Sigmoid colon (tissue), 4 donors: Measurements from ENCODE around the gene HNRNPDL.
"Not testable (repeated sequence)": the region's sequence is repeated elsewhere in the genome, so short reads cannot be mapped to it uniquely, and the experiment has no call there.

ENCODE experiments used
- POLR2AphosphoS5 ChIP-seq, 4 donors: sonication (generic); formaldehyde crosslinking; IDR thresholded peaks; one replicate each; pipeline ENCODE4 v1.6.1; 2017; ENCODE audit warnings: antibody characterized with exemption in 4 of 4
- TF ChIP-seq, protein P1 (sequence below), 4 experiments: fragments of 450-650 bp in 3 of 4; fragments of 200-600 bp in 1 of 4; IDR thresholded peaks; one replicate each; pipeline ENCODE4 v1.5.1; 2016 to 2019; ENCODE audit warnings: antibody characterized with exemption in 4 of 4, mild to moderate bottlenecking in 3 of 4, moderate library complexity in 2 of 4

DNA sequence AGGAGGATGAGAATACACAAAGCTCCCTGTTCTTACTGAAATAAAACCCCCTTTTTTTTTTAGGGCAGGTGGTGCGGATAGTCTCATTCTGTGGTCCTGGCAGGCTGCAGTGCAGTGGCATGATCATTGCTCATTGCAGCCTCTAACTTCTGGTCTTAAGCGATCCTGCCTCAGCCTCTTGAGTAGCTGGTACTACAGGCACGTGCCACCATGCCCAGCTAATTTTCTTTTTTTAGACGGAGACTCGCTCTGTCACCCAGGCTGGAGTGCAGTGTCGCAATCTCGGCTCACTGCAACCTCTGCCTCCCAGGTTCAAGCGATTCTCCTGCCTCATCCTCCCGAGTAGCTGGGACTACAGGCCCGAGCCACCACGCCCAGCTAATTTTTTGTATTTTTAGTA, 15.2 kb downstream of the HNRNPDL start:
- TF ChIP-seq, protein P1, sequence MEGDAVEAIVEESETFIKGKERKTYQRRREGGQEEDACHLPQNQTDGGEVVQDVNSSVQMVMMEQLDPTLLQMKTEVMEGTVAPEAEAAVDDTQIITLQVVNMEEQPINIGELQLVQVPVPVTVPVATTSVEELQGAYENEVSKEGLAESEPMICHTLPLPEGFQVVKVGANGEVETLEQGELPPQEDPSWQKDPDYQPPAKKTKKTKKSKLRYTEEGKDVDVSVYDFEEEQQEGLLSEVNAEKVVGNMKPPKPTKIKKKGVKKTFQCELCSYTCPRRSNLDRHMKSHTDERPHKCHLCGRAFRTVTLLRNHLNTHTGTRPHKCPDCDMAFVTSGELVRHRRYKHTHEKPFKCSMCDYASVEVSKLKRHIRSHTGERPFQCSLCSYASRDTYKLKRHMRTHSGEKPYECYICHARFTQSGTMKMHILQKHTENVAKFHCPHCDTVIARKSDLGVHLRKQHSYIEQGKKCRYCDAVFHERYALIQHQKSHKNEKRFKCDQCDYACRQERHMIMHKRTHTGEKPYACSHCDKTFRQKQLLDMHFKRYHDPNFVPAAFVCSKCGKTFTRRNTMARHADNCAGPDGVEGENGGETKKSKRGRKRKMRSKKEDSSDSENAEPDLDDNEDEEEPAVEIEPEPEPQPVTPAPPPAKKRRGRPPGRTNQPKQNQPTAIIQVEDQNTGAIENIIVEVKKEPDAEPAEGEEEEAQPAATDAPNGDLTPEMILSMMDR (IDR thresholded peaks at IDR 0.05): not testable (repeated sequence)
- TF ChIP-seq POLR2AphosphoS5 (IDR thresholded peaks at IDR 0.05): not testable (repeated sequence)
